GM12875 (cell line): Measurements from ENCODE around the gene SCO2.

Source experiments
- H3K4me3 ChIP-seq: one replicate; pipeline ENCODE4 v1.5.1; 2011; ENCODE audit warnings: low read depth, low read length, control low read depth
- TF ChIP-seq, protein P1 (sequence below): IDR thresholded peaks from 2 replicates; pipeline ENCODE4 v1.5.1; 2011; ENCODE audit warnings: low read depth, mild to moderate bottlenecking, control low read depth, inconsistent platforms, low read length, moderate library complexity, borderline replicate concordance; ENCODE audit not compliant: insufficient read depth

The SCO2 gene

DNA sequence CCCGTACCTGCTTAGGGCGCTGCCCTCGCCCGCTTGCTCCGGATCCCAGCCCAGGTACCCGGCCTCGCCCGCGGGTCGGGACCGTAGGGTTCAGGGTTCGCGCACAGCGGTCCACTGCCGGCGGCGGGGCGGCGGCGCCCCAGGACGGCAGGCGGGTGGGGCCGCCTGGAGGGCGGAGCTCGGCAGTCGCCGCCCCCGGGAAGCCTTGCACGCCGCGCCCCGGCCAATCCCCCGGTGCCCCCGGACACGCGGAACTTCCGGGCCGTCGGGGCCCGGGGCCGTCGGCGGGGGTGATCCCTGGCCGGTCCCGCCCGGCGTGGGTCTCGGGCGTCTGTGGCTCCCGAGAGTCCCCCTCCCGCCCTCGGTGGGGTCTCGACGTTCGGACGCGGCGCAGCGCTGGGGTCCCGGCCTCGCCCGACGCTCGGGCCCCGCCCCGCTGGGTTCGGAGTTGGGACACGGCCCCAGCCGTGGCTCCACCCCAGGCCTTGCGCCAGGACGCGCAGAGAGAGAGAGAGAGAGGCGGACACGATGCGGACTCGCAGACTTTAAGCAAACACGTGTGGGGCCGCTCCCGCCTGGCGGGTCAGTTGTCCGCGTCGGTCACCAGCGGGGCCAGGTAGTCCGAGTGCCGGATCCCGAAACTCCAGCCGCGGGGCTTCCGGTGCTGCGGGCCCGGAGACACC, 4.6 kb upstream of the SCO2 start, which contains the start of gene TYMP:
TSS of gene TYMP (minus strand) at position 116 of the 683 bp plus-strand sequence. CDS start 303 bp downstream, outside the sequence.
- TF ChIP-seq, protein P1, sequence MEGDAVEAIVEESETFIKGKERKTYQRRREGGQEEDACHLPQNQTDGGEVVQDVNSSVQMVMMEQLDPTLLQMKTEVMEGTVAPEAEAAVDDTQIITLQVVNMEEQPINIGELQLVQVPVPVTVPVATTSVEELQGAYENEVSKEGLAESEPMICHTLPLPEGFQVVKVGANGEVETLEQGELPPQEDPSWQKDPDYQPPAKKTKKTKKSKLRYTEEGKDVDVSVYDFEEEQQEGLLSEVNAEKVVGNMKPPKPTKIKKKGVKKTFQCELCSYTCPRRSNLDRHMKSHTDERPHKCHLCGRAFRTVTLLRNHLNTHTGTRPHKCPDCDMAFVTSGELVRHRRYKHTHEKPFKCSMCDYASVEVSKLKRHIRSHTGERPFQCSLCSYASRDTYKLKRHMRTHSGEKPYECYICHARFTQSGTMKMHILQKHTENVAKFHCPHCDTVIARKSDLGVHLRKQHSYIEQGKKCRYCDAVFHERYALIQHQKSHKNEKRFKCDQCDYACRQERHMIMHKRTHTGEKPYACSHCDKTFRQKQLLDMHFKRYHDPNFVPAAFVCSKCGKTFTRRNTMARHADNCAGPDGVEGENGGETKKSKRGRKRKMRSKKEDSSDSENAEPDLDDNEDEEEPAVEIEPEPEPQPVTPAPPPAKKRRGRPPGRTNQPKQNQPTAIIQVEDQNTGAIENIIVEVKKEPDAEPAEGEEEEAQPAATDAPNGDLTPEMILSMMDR, result no peak
- peak within 1 kb of the TSS; percentile 82 for H3K4me3 ChIP-seq

DNA sequence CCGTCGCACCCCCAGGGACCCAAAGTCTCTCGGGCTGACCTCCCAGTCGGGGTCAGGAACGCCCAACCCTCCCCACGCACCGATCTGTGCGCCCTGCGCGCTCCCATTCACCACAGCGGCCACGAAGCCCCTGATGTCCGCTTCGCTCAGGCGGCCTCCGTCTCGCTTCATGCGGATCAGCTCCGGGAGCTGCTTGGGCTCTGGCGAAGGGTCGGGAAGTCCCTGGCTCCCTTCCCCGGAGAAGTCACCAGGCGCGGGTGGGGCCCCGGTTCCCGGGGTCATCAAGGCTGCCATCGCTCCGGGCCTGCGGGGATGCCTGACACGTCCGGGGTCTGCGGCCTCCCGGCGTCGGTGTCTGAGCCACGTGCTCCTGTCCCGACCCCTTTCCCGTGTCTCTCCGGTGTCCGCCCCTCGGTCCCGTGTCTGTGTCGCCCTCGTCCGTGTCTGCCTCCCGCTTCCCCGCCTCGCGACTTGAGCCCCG, 4.1 kb upstream of the SCO2 start:
- TF ChIP-seq, protein P1, result no peak
- H3K4me3 ChIP-seq, result peak overlapping the region; percentile 82

DNA sequence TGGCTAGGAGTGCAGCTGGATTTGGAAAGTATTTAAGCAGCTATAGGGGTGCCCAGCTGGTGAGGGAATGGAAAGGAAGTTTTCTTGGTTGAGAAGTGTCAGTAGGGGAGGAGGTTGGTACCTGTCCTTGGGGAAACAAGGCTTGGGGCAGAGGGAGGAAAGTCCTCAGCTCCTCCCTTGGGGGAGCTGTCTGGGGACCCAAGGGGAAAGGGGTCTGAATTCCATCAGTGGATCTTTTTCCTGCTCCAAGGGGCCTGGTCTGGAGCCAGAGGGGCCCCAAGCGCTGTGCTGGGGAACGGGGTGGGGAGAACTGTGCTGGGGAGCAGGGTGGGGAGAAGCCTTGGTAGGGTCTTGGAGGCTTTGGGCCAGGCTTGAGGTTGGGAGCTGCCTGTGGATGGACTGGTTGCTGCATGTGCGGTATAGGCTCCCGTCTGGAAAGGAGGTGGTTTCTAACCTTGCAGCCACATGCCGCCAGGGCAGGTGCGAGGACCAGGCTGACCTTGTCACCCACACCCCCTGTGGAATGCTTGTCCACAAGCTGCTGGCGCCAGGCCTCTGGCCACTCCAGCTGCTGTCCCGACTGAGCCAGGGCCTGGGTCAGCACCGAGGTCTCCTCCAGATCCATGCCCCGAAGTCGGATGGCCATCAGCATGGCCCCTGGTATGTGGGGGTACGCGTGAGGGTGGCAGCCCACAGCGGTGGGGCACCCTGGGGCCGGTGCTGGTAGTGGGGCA, 3.5 kb upstream of the SCO2 start:
- H3K4me3 ChIP-seq, result peak overlapping the region; percentile 82
- TF ChIP-seq, protein P1, result no peak

DNA sequence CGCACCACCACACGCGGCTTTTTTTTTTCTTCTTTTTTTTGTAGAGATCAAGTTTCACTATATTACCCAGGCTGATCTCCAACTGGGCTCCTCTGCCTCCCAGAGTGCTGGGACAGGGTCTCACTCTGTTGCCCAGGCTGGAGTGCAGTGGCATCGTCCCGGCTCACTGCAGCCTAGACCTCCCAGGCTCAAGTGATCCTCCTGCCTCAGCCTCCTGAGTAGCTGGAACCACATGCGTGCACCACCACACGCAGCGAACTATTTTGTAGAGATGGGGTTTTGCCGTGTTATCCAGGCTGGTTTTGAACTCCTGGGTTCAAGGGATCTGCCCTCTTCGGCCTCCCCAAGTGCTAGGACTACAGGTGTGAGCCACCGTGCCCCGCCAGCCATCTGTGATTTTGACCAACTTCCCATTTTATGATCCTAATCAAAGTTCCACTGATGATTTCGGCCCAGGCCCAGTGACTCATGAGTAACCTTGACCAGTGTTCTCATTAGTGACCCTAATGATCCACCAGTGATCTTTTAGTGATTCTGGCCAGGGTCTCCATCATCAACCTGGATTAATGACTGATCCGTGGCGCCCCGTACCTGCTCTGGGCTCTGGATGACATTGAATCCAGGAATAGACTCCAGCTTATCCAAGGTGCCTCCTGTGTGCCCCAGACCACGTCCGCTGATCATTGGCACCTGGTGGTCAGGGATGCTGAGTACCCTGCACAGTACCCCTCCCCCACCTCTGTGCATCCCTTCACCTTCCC, 2.7 kb upstream of the SCO2 start:
- TF ChIP-seq, protein P1, result no peak
- H3K4me3 ChIP-seq, result no peak overlapping the region

DNA sequence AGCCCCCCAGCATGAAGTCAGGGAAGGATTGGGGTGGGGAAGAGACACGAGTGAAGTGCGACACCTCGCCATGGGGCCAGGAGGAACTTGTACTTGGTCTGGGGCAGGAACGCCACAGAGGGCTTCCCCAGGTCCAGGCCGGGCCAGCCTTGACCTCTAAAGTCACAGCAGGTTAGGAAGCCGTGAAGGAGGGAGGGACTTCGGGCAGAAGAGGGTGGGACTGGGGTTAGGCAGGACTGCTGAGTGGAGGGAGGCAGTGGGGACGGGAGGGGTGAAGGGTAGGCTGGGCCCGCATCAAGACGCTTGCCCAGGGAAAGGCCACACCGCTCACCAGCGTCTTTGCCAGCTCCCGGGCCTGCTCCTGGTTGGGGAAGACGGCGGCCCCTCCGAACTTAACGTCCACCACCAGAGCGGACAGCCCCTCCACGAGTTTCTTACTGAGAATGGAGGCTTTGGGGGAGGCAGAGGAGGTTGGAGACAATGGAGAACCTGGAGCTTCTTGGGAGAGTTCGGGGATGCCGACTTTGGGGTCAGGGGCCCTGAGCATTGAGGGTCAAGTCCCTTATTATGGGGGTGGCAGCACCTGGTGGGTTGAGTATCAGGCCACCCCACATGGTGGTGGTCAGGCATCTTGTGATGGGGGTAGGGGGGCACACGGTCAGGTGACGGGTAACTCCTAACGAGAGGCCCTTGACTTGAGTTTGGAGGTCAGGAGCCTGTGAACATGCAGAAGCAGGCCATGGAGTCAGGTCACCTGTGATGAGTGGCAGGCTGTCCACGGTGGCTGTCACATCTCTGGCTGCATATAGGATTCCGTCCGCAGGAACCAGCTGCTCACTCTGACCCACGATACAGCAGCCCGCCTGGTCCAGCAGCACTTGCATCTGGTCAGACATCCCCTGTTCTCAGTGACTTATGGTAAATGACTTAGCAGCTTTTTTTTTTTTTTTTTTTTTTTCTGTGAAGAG, 1.7 kb upstream of the SCO2 start:
- TF ChIP-seq, protein P1, result no peak
- peak overlapping the region; percentile 89 for H3K4me3 ChIP-seq

DNA sequence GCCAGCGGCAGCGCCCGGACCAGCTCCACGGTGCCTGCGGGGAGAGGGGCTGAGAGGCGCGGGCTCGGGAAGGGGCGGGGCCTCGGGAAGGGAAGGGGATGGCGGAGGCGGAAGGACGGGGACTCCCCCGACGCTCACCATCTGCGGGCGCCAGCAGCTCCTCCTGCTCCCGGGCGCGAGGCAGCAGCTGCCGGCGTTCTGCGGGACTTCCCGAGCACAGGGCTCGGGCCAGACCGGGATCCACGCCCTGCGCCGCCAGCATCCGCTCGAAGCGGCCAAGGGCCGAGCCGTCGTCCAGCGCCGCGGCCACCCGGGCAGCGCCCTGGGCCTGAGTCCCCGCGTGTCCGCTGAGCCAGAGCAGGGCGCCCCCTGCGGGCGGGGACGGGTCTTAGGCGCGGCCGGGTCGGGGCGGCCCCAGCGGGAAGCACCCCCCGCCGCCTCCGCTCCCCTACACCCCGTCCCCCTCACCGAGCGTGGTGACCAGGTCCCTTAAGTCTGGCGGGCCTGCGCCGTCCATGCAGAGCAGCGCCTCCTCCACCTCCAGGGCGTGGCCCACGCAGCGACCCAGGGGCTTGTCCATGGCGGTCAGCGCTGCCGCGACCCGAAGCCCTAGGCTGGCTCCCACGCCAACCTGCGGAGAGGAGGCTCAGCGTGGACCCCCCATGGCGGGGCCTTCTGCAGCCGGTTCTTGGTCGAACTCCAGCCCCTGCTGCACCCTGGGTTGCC, 873 bp upstream of the SCO2 start:
- H3K4me3 ChIP-seq, result peak overlapping the region; percentile 89
- TF ChIP-seq, protein P1, result peak; percentile 86
